Neuronal stem cell (in vitro differentiated cells): ENCODE results near the gene LDB2.

Source experiments
- DNase-seq: peaks from one replicate; pipeline ENCODE4 v3.0.0-alpha.2; 2013; ENCODE audit warnings: low spot score
- H2AFZ ChIP-seq: one replicate; pipeline ENCODE4 v1.6.1; 2013; ENCODE audit warnings: mild to moderate bottlenecking, low read length, inconsistent platforms
- H2AK5ac ChIP-seq: 2 replicates; pipeline ENCODE4 v1.6.1; 2013; ENCODE audit warnings: low read depth, mild to moderate bottlenecking, inconsistent platforms, low read length, moderate library complexity, mixed read lengths
- H2BK120ac ChIP-seq: 2 replicates; pipeline ENCODE4 v1.6.1; 2013; ENCODE audit warnings: low read depth, mild to moderate bottlenecking, inconsistent platforms, low read length, moderate library complexity, mixed read lengths
- H2BK12ac ChIP-seq: one replicate; pipeline ENCODE4 v1.6.1; 2013; ENCODE audit warnings: low read length, inconsistent platforms
- H2BK15ac ChIP-seq: 2 replicates; pipeline ENCODE4 v1.6.1; 2013; ENCODE audit warnings: mild to moderate bottlenecking, low read length, inconsistent platforms, mixed read lengths
- H2BK5ac ChIP-seq: one replicate; pipeline ENCODE4 v1.6.1; 2013; ENCODE audit warnings: inconsistent platforms, mild to moderate bottlenecking, low read length, moderate library complexity
- H3K14ac ChIP-seq: one replicate; pipeline ENCODE4 v1.6.1; 2013; ENCODE audit warnings: low read length, inconsistent platforms
- H3K18ac ChIP-seq: 2 replicates; pipeline ENCODE4 v1.6.1; 2013; ENCODE audit warnings: low read length, inconsistent platforms
- H3K23ac ChIP-seq: 2 replicates; pipeline ENCODE4 v1.6.1; 2013; ENCODE audit warnings: low read depth, mild to moderate bottlenecking, mixed read lengths, low read length, inconsistent platforms; ENCODE audit not compliant: poor library complexity
- H3K27ac ChIP-seq: replicated peaks from 3 replicates; pipeline ENCODE4 v1.5.1; 2013; ENCODE audit warnings: low read length, inconsistent platforms
- H3K27me3 ChIP-seq, 3 experiments: 2 replicates each; pipeline ENCODE4 v1.6.1; 2013; ENCODE audit warnings: low read length in 3 of 3, mild to moderate bottlenecking in 2 of 3, inconsistent platforms in 1 of 3, low read depth in 1 of 3, mixed read lengths in 1 of 3, moderate library complexity in 1 of 3; ENCODE audit not compliant: control insufficient read depth in 3 of 3, insufficient read depth in 3 of 3
- H3K36me3 ChIP-seq, 2 donors: replicated peaks in 1 of 2; 2 replicates each; pipeline ENCODE4 v1.6.1; 2013; ENCODE audit warnings: low read length in 2 of 2; ENCODE audit not compliant: control insufficient read depth in 2 of 2, insufficient read depth in 2 of 2
- H3K4ac ChIP-seq: 2 replicates; pipeline ENCODE4 v1.6.1; 2013; ENCODE audit warnings: inconsistent platforms, mild to moderate bottlenecking, low read length, moderate library complexity
- H3K4me1 ChIP-seq, 2 donors: 1 replicate in 1 of 2; 2 replicates in 1 of 2; pipeline ENCODE4 v1.6.1; 2013; ENCODE audit warnings: low read length in 2 of 2, low read depth in 1 of 2; ENCODE audit not compliant: control insufficient read depth in 2 of 2, insufficient read depth in 1 of 2
- H3K4me2 ChIP-seq: one replicate; pipeline ENCODE4 v1.6.1; 2013; ENCODE audit warnings: mild to moderate bottlenecking, low read length, inconsistent platforms; ENCODE audit not compliant: insufficient read depth, poor library complexity, severe bottlenecking
- H3K4me3 ChIP-seq, 2 donors: 2 replicates each; pipeline ENCODE4 v1.5.1; 2013; ENCODE audit warnings: low read length in 2 of 2, mild to moderate bottlenecking in 2 of 2, inconsistent platforms in 1 of 2, moderate library complexity in 1 of 2
- H3K79me1 ChIP-seq: one replicate; pipeline ENCODE4 v1.6.1; 2013; ENCODE audit warnings: low read depth, mild to moderate bottlenecking, inconsistent platforms, low read length, moderate library complexity
- H3K9ac ChIP-seq: one replicate; pipeline ENCODE4 v1.6.1; 2013; ENCODE audit warnings: mild to moderate bottlenecking, low read depth, low read length, inconsistent platforms; ENCODE audit not compliant: poor library complexity
- H3K9me3 ChIP-seq, 2 donors: replicated peaks in 1 of 2; 2 replicates each; pipeline versions ENCODE3 to v1.6.1; 2013; ENCODE audit warnings: low read length in 2 of 2, mild to moderate bottlenecking in 2 of 2, inconsistent platforms in 1 of 2, low read depth in 1 of 2, mixed read lengths in 1 of 2, moderate library complexity in 1 of 2; ENCODE audit not compliant: control insufficient read depth in 2 of 2, insufficient read depth in 1 of 2
- H4K8ac ChIP-seq: one replicate; pipeline ENCODE4 v1.6.1; 2013; ENCODE audit warnings: low read depth, mild to moderate bottlenecking, inconsistent platforms, low read length, moderate library complexity
- H4K91ac ChIP-seq: one replicate; pipeline ENCODE4 v1.6.1; 2013; ENCODE audit warnings: low read length, low read depth, mild to moderate bottlenecking, inconsistent platforms; ENCODE audit not compliant: poor library complexity
- WGBS, 2 donors: extraction: QIAGEN DNeasy Blood & Tissue Kit; methylation state at CpG; one replicate each; pipeline ENCODE4 v1.1.7; 2013; ENCODE audit warnings: missing lambda C conversion rate in 2 of 2, mixed read lengths in 1 of 2; ENCODE audit not compliant: insufficient read length in 2 of 2, insufficient replicate concordance in 1 of 2; ENCODE audit errors: extremely low coverage in 2 of 2; 5-methylcytosine and 5-hydroxymethylcytosine counted together

Gene LDB2

DNA sequence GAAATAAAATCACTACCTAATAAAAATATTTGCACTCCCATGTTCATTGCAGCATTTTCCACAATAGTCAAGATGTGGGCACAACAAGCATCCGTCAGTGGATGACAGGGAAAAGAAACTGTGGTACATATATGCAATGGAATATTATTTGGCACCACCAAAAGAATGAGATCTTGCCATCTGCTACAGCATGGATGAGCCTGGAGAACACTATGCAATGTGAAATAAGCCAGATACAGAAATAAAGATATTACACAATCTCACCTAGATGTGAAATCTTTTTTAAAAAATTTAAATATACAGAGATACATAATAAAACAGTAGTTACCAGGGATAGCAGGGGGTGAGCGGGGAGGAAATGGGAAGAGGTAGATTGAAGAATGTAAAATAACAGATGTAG is 44.8 kb downstream of the LDB2 start:
- H2BK5ac ChIP-seq, result no peak overlapping the region
- H3K23ac ChIP-seq, result no peak overlapping the region
- H3K9ac ChIP-seq, result no peak overlapping the region
- H3K27ac ChIP-seq, result no peak overlapping the region
- no peak for DNase-seq
- no peaks in the 10 kb centered on the region for H3K9me3 ChIP-seq
- no peak overlapping the region for H2BK120ac ChIP-seq
- no peak overlapping the region for H2AFZ ChIP-seq
- WGBS, 2 donors, result 80 to 100% methylated on average over 1 of the region's 2 CpGs
- H4K91ac ChIP-seq, result no peak overlapping the region
- no peak overlapping the region for H3K4me3 ChIP-seq
- H3K36me3 ChIP-seq, result no peaks in the 10 kb centered on the region
- H3K4ac ChIP-seq, result no peak overlapping the region
- no peak overlapping the region for H2BK15ac ChIP-seq
- peaks cover 4% of the 10 kb centered on the region in 2 donors for H3K4me1 ChIP-seq
- no peak overlapping the region for H2AK5ac ChIP-seq
- no peak overlapping the region for H3K18ac ChIP-seq
- H4K8ac ChIP-seq, result no peak overlapping the region
- no peak overlapping the region for H2BK12ac ChIP-seq
- H3K14ac ChIP-seq, result no peak overlapping the region
- no peaks in the 10 kb centered on the region for H3K27me3 ChIP-seq
- no peak overlapping the region for H3K4me2 ChIP-seq
- H3K79me1 ChIP-seq, result no peaks in the 10 kb centered on the region

DNA sequence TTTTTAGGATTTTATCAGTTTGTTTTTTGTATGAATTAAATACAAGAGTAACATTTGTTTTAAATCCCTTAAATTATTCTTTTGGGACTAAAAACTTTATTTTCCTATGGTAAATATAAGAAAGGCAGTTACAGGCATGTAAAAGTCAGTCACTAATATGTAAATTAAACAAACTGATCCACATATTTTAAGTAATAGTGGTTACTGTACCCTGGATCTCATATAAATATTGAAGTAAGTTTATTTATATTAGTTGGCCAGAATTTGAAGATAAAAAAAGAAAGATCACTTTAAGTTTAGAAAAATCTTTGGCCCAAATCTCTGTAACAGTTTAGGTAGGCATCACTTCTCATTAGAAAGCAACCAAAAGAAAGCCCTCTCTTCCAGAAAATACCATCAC is 45.8 kb downstream of the LDB2 start:
- H3K27me3 ChIP-seq, result no peaks in the 10 kb centered on the region
- no peak overlapping the region for H4K91ac ChIP-seq
- no peak overlapping the region for H2BK5ac ChIP-seq
- H3K4ac ChIP-seq, result no peak overlapping the region
- no peak overlapping the region for H3K9ac ChIP-seq
- no peak overlapping the region for H3K18ac ChIP-seq
- H3K27ac ChIP-seq, result no peak overlapping the region
- no peaks in the 10 kb centered on the region for H3K79me1 ChIP-seq
- no peak overlapping the region for H3K23ac ChIP-seq
- H2AFZ ChIP-seq, result no peak overlapping the region
- no peak overlapping the region for H2BK15ac ChIP-seq
- no peaks in the 10 kb centered on the region for H3K36me3 ChIP-seq
- H2BK12ac ChIP-seq, result no peak overlapping the region
- H3K9me3 ChIP-seq, result no peaks in the 10 kb centered on the region
- no peak overlapping the region for H3K4me3 ChIP-seq
- DNase-seq, result no peak
- H2BK120ac ChIP-seq, result no peak overlapping the region
- H4K8ac ChIP-seq, result no peak overlapping the region
- H2AK5ac ChIP-seq, result no peak overlapping the region
- H3K4me2 ChIP-seq, result no peak overlapping the region
- H3K4me1 ChIP-seq, result peaks cover 4% of the 10 kb centered on the region in 2 donors
- no peak overlapping the region for H3K14ac ChIP-seq

DNA sequence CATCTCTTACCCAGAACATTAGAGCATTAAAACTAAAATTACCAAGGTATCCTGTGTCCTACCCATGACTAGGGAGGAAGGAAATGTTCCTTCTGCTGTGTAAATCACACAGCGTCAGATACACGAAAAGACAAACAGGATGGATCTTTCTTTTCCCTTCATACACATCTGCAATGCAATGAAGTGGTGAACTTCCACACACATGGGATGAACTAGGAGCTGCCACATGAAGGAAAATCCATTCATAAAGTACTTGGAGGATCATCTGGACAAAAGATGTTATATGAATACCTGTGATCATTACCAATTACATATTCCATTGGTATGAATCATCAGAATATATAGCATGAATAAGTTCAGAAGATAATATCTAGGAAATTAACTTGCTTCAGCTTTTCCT is 46.2 kb downstream of the LDB2 start:
- H3K18ac ChIP-seq, result no peak overlapping the region
- no peaks in the 10 kb centered on the region for H3K36me3 ChIP-seq
- H2AK5ac ChIP-seq, result no peak overlapping the region
- H2BK15ac ChIP-seq, result no peak overlapping the region
- H3K14ac ChIP-seq, result no peak overlapping the region
- no peaks in the 10 kb centered on the region for H3K9me3 ChIP-seq
- H3K27me3 ChIP-seq, result no peaks in the 10 kb centered on the region
- H3K4ac ChIP-seq, result no peak overlapping the region
- H2BK120ac ChIP-seq, result no peak overlapping the region
- no peak overlapping the region for H3K4me2 ChIP-seq
- H3K4me1 ChIP-seq, result peaks cover under 1 to 1% of the 10 kb centered on the region in 2 donors
- H3K4me3 ChIP-seq, result no peak overlapping the region
- no peaks in the 10 kb centered on the region for H3K79me1 ChIP-seq
- no peak overlapping the region for H2BK5ac ChIP-seq
- no CpG with 5 or more reads among the region's 2 CpGs for WGBS, 2 donors
- H3K23ac ChIP-seq, result no peak overlapping the region
- no peak overlapping the region for H3K9ac ChIP-seq
- no peak overlapping the region for H4K91ac ChIP-seq
- no peak overlapping the region for H4K8ac ChIP-seq
- no peak overlapping the region for H3K27ac ChIP-seq
- H2BK12ac ChIP-seq, result no peak overlapping the region
- no peak for DNase-seq
- H2AFZ ChIP-seq, result no peak overlapping the region

DNA sequence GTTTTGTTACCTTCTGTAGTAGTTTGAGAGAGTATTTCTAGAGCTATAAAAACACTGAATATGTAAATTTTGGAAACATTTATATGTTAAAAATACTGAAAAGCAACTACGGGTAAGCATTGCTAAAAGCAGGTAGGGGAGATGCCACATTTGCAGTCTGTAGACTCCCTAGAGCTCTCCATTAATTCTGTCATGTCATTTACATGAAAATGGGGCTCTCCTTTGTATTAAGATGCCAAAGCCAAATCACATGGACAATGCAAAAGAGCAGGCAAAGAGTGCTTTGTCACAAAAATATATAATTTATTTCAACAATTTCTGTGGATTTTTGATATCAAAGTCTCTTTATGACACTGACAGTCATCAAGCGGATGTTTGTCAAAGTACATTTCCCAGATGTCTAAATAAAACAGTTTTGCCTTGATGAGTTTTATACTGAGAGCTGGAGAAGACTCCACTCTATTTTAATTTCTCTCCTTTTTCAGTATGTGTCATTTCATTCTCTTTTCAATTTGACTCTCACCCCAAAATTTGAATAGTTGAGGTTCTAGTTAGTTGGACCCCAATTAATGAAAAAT is 51.8 kb downstream of the LDB2 start:
- Histone ChIP-seq H3K27me3 (no peaks in the 10 kb centered on the region), H2BK12ac (no peak overlapping the region), H2BK15ac (no peak overlapping the region), H4K8ac (no peak overlapping the region), H3K9ac (no peak overlapping the region), H2AK5ac (no peak overlapping the region), H4K91ac (no peak overlapping the region), H3K18ac (no peak overlapping the region), H3K4me2 (no peak overlapping the region), H3K4me1 (peaks cover 4 to 21% of the 10 kb centered on the region in 2 donors), H3K4me3 (no peak overlapping the region), H3K4ac (no peak overlapping the region), H2AFZ (no peak overlapping the region), H3K79me1 (no peaks in the 10 kb centered on the region), H3K36me3 (no peaks in the 10 kb centered on the region), H3K14ac (no peak overlapping the region), H3K23ac (no peak overlapping the region), H3K27ac (no peak overlapping the region), H3K9me3 (no peaks in the 10 kb centered on the region), H2BK120ac (no peak overlapping the region), H2BK5ac (no peak overlapping the region)
- DNase-seq, result no peak
- WGBS, 2 donors, result no CpG with 5 or more reads among the region's 2 CpGs
